ENCODE data around the gene RAD18.

RAD18 gene

GRCh38 chr3:8981700-8982099, 18.4 kb upstream of the RAD18 start:
- Histone ChIP-seq H2BK5ac (ENCODE audit: low read length) (no peak overlapping the region), H3K4ac (ENCODE audit: low read length) (no peak overlapping the region), H3K4me1 (ENCODE audit: control insufficient read depth in 2 of 2, insufficient read depth in 1 of 2, low read depth in 1 of 2, low read length in 2 of 2) (peaks cover 2 to 6% of the 10 kb centered on the region in 2 donors), H2BK15ac (ENCODE audit: low read length) (no peak overlapping the region), H3K4me2 (ENCODE audit: insufficient read depth, low read length, poor library complexity, severe bottlenecking) (no peak overlapping the region), H3K27ac (replicated peaks; ENCODE audit: low read length) (peak overlapping the region; percentile 22), H3K36me3 (replicated peaks in 1 of 2; ENCODE audit: control insufficient read depth in 2 of 2, insufficient read depth in 2 of 2, low read length in 2 of 2) (peaks cover 0 to 26% of the 10 kb centered on the region in 2 donors), H2BK12ac (ENCODE audit: low read length) (no peak overlapping the region), H3K9me3 (replicated peaks in 1 of 2; ENCODE audit: control insufficient read depth in 2 of 2, insufficient read depth in 1 of 2, low read depth in 1 of 2, low read length in 2 of 2) (peaks cover 2 to 6% of the 10 kb centered on the region in 2 donors), H3K23ac (ENCODE audit: low read depth, low read length, poor library complexity) (no peak overlapping the region), H2AK5ac (ENCODE audit: low read depth, low read length) (no peak overlapping the region), H3K14ac (ENCODE audit: low read length) (no peak overlapping the region), H3K79me1 (ENCODE audit: low read depth, low read length) (no peaks in the 10 kb centered on the region), H3K9ac (ENCODE audit: low read depth, low read length, poor library complexity) (no peak overlapping the region), H3K27me3 (ENCODE audit: control insufficient read depth in 3 of 3, insufficient read depth in 3 of 3, low read depth in 1 of 3, low read length in 3 of 3) (no peaks in the 10 kb centered on the region), H3K4me3 (ENCODE audit: low read length in 2 of 2) (no peak overlapping the region), H4K8ac (ENCODE audit: low read depth, low read length) (no peak overlapping the region), H4K91ac (ENCODE audit: low read depth, low read length, poor library complexity) (no peak overlapping the region), H2BK120ac (ENCODE audit: low read depth, low read length) (no peak overlapping the region), H2AFZ (ENCODE audit: low read length) (no peak overlapping the region), H3K18ac (ENCODE audit: low read length) (no peak overlapping the region)
- WGBS, 2 donors (ENCODE audit: extremely low coverage in 2 of 2, insufficient read length in 2 of 2, insufficient replicate concordance in 1 of 2) = no CpG with 5 or more reads among the region's 9 CpGs
- no peak for DNase-seq (ENCODE audit: low spot score)

- no CpG with 5 or more reads among the region's 9 CpGs for WGBS, 2 donors (ENCODE audit: extremely low coverage in 2 of 2, insufficient read length in 2 of 2, insufficient replicate concordance in 1 of 2)
- no peak overlapping the region for H2BK15ac ChIP-seq (ENCODE audit: low read length)
These were observed 18.0 kb upstream of the RAD18 start for GRCh38 chr3:8981296-8981695.

DNA sequence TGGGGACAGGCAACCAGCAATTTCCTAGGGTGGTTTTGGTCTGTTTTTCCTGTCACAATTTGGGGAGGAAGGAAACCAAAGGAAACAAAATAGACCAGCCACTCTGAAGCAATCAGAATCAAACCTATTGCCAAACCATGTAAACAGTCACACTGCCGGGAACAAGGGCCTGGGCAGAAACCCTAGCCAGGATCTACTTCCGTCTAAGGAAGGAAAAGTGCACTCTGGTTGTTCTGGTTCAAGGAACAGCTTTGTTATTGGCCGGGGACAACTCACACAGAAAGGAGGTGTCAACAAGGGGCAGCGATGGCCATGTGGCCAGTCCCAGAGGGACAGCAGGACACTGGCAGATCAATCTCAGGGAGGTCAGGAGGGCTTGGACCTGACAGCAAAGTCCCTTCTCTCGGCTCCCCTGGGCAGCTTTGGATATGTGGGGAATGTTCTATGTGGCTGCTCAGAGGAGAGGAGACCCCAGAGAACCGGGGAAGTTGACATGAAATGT, 17.5 kb upstream of the RAD18 start:
- no peak overlapping the region for H4K8ac ChIP-seq (ENCODE audit: low read depth, low read length)
- H3K4me3 ChIP-seq (ENCODE audit: low read length in 2 of 2) = no peak overlapping the region
- H3K27ac ChIP-seq (replicated peaks; ENCODE audit: low read length) = no peak overlapping the region
- no peaks in the 10 kb centered on the region for H3K79me1 ChIP-seq (ENCODE audit: low read depth, low read length)
- H3K36me3 ChIP-seq (replicated peaks in 1 of 2; ENCODE audit: control insufficient read depth in 2 of 2, insufficient read depth in 2 of 2, low read length in 2 of 2) = peaks cover 0 to 20% of the 10 kb centered on the region in 2 donors
- no peak overlapping the region for H2BK15ac ChIP-seq (ENCODE audit: low read length)
- peaks cover 2 to 6% of the 10 kb centered on the region in 2 donors for H3K9me3 ChIP-seq (replicated peaks in 1 of 2; ENCODE audit: control insufficient read depth in 2 of 2, insufficient read depth in 1 of 2, low read depth in 1 of 2, low read length in 2 of 2)
- no peak for DNase-seq (ENCODE audit: low spot score)
- no peak overlapping the region for H3K9ac ChIP-seq (ENCODE audit: low read depth, low read length, poor library complexity)
- H3K4me2 ChIP-seq (ENCODE audit: insufficient read depth, low read length, poor library complexity, severe bottlenecking) = no peak overlapping the region
- H3K14ac ChIP-seq (ENCODE audit: low read length) = no peak overlapping the region
- H2BK120ac ChIP-seq (ENCODE audit: low read depth, low read length) = no peak overlapping the region
- peaks cover 2 to 6% of the 10 kb centered on the region in 2 donors for H3K4me1 ChIP-seq (ENCODE audit: control insufficient read depth in 2 of 2, insufficient read depth in 1 of 2, low read depth in 1 of 2, low read length in 2 of 2)
- no peak overlapping the region for H2BK12ac ChIP-seq (ENCODE audit: low read length)
- H3K4ac ChIP-seq (ENCODE audit: low read length) = no peak overlapping the region
- no peaks in the 10 kb centered on the region for H3K27me3 ChIP-seq (ENCODE audit: control insufficient read depth in 3 of 3, insufficient read depth in 3 of 3, low read depth in 1 of 3, low read length in 3 of 3)
- H2AFZ ChIP-seq (ENCODE audit: low read length) = no peak overlapping the region
- no CpG with 5 or more reads among the region's 6 CpGs for WGBS, 2 donors (ENCODE audit: extremely low coverage in 2 of 2, insufficient read length in 2 of 2, insufficient replicate concordance in 1 of 2)
- peak overlapping the region; percentile 8 for H2BK5ac ChIP-seq (ENCODE audit: low read length)
- peak overlapping the region; percentile 0 for H3K18ac ChIP-seq (ENCODE audit: low read length)
- no peak overlapping the region for H2AK5ac ChIP-seq (ENCODE audit: low read depth, low read length)
- H3K23ac ChIP-seq (ENCODE audit: low read depth, low read length, poor library complexity) = no peak overlapping the region
- no peak overlapping the region for H4K91ac ChIP-seq (ENCODE audit: low read depth, low read length, poor library complexity)

More at GRCh38 chr3:8981296-8981695, 18.0 kb upstream of the RAD18 start:
- no peak overlapping the region for H4K8ac ChIP-seq (ENCODE audit: low read depth, low read length)
- no peak overlapping the region for H3K4ac ChIP-seq (ENCODE audit: low read length)
- no peak overlapping the region for H3K23ac ChIP-seq (ENCODE audit: low read depth, low read length, poor library complexity)
- no peak overlapping the region for H3K4me2 ChIP-seq (ENCODE audit: insufficient read depth, low read length, poor library complexity, severe bottlenecking)
- DNase-seq (ENCODE audit: low spot score) = no peak
- no peak overlapping the region for H3K4me3 ChIP-seq (ENCODE audit: low read length in 2 of 2)
- no peak overlapping the region for H2BK12ac ChIP-seq (ENCODE audit: low read length)
- H3K14ac ChIP-seq (ENCODE audit: low read length) = no peak overlapping the region
- H4K91ac ChIP-seq (ENCODE audit: low read depth, low read length, poor library complexity) = no peak overlapping the region
- H3K27ac ChIP-seq (replicated peaks; ENCODE audit: low read length) = peak overlapping the region; percentile 22
- no peak overlapping the region for H3K18ac ChIP-seq (ENCODE audit: low read length)
- peaks cover 2 to 6% of the 10 kb centered on the region in 2 donors for H3K9me3 ChIP-seq (replicated peaks in 1 of 2; ENCODE audit: control insufficient read depth in 2 of 2, insufficient read depth in 1 of 2, low read depth in 1 of 2, low read length in 2 of 2)
- H2AK5ac ChIP-seq (ENCODE audit: low read depth, low read length) = no peak overlapping the region
- peak overlapping the region; percentile 8 for H2BK5ac ChIP-seq (ENCODE audit: low read length)
- peaks cover 2 to 6% of the 10 kb centered on the region in 2 donors for H3K4me1 ChIP-seq (ENCODE audit: control insufficient read depth in 2 of 2, insufficient read depth in 1 of 2, low read depth in 1 of 2, low read length in 2 of 2)
- H3K79me1 ChIP-seq (ENCODE audit: low read depth, low read length) = no peaks in the 10 kb centered on the region
- H3K36me3 ChIP-seq (replicated peaks in 1 of 2; ENCODE audit: control insufficient read depth in 2 of 2, insufficient read depth in 2 of 2, low read length in 2 of 2) = peaks cover 0 to 24% of the 10 kb centered on the region in 2 donors
- no peak overlapping the region for H3K9ac ChIP-seq (ENCODE audit: low read depth, low read length, poor library complexity)
- H3K27me3 ChIP-seq (ENCODE audit: control insufficient read depth in 3 of 3, insufficient read depth in 3 of 3, low read depth in 1 of 3, low read length in 3 of 3) = no peaks in the 10 kb centered on the region
- no peak overlapping the region for H2BK120ac ChIP-seq (ENCODE audit: low read depth, low read length)
- no peak overlapping the region for H2AFZ ChIP-seq (ENCODE audit: low read length)

- Histone ChIP-seq H3K79me1 (ENCODE audit: low read depth, low read length) (no peaks in the 10 kb centered on the region), H3K36me3 (replicated peaks in 1 of 2; ENCODE audit: control insufficient read depth in 2 of 2, insufficient read depth in 2 of 2, low read length in 2 of 2) (peaks cover 0 to 5% of the 10 kb centered on the region in 2 donors), H4K8ac (ENCODE audit: low read depth, low read length) (no peak overlapping the region), H2BK12ac (ENCODE audit: low read length) (no peak overlapping the region), H3K23ac (ENCODE audit: low read depth, low read length, poor library complexity) (no peak overlapping the region), H3K4me3 (ENCODE audit: low read length in 2 of 2) (no peak overlapping the region), H3K14ac (ENCODE audit: low read length) (no peak overlapping the region), H2BK15ac (ENCODE audit: low read length) (no peak overlapping the region), H2BK5ac (ENCODE audit: low read length) (no peak overlapping the region), H2AK5ac (ENCODE audit: low read depth, low read length) (no peak overlapping the region), H3K27ac (replicated peaks; ENCODE audit: low read length) (no peak overlapping the region), H4K91ac (ENCODE audit: low read depth, low read length, poor library complexity) (no peak overlapping the region), H3K4me2 (ENCODE audit: insufficient read depth, low read length, poor library complexity, severe bottlenecking) (no peak overlapping the region), H3K4ac (ENCODE audit: low read length) (no peak overlapping the region), H3K18ac (ENCODE audit: low read length) (no peak overlapping the region), H3K4me1 (ENCODE audit: control insufficient read depth in 2 of 2, insufficient read depth in 1 of 2, low read depth in 1 of 2, low read length in 2 of 2) (peaks cover 2 to 8% of the 10 kb centered on the region in 2 donors), H2BK120ac (ENCODE audit: low read depth, low read length) (no peak overlapping the region), H3K9ac (ENCODE audit: low read depth, low read length, poor library complexity) (no peak overlapping the region), H2AFZ (ENCODE audit: low read length) (no peak overlapping the region), H3K27me3 (ENCODE audit: control insufficient read depth in 3 of 3, insufficient read depth in 3 of 3, low read depth in 1 of 3, low read length in 3 of 3) (no peaks in the 10 kb centered on the region), H3K9me3 (replicated peaks in 1 of 2; ENCODE audit: control insufficient read depth in 2 of 2, insufficient read depth in 1 of 2, low read depth in 1 of 2, low read length in 2 of 2) (peaks cover 2 to 6% of the 10 kb centered on the region in 2 donors)
- WGBS, 2 donors (ENCODE audit: extremely low coverage in 2 of 2, insufficient read length in 2 of 2, insufficient replicate concordance in 1 of 2) = no CpG with 5 or more reads among the region's 1 CpG
- no peak for DNase-seq (ENCODE audit: low spot score)
These were observed 16.0 kb upstream of the RAD18 start for GRCh38 chr3:8979262-8979661.

All from neuronal stem cell (in vitro differentiated cells).